HepG2 (cell line): ENCODE results near the gene NRN1L. TPM values are rescaled to one million over a fixed set of nuclear protein-coding genes. Genes with fewer than 3 reads are reported as not detected.
A peak's percentile ranks its signal among the peaks of the same experiment; 100 is the strongest.

Experiments
- BHLHE40 ChIP-seq: IDR thresholded peaks from 2 replicates; pipeline ENCODE4 v1.6.1; 2011; ENCODE audit warnings: low read length, improper control_type of control experiment
- CCDC6 ChIP-seq: sonication (generic); formaldehyde crosslinking; IDR thresholded peaks from 2 replicates; pipeline ENCODE4 v1.8.1; 2022; ENCODE audit warnings: mild to moderate bottlenecking, missing genetic modification reagents, moderate library complexity
- DNMT3B ChIP-seq: conservative IDR thresholded peaks from 2 replicates; pipeline ENCODE4 v1.6.1; 2016; ENCODE audit warnings: missing biosample characterization, control low read depth
- FOSL1 ChIP-seq: sonication (generic); formaldehyde crosslinking; IDR thresholded peaks from 2 replicates; pipeline ENCODE4 v1.9.0; 2021; ENCODE audit warnings: missing genetic modification reagents, borderline replicate concordance
- HDAC6 ChIP-seq: fragments of 200-600 bp; sonication (generic); IDR thresholded peaks from 2 replicates; pipeline ENCODE4 v1.7.0; 2017; ENCODE audit warnings: mild to moderate bottlenecking, antibody characterized with exemption, low read length, low read depth
- MLLT10 ChIP-seq: sonication (generic); formaldehyde crosslinking; IDR thresholded peaks from 2 replicates; pipeline ENCODE4 v1.4.0; 2020; ENCODE audit warnings: missing genetic modification reagents
- NAIF1 ChIP-seq: sonication (generic); formaldehyde crosslinking; IDR thresholded peaks from 2 replicates; pipeline ENCODE4 v1.5.0; 2020; ENCODE audit warnings: mild to moderate bottlenecking, missing genetic modification reagents, borderline replicate concordance
- RFXANK ChIP-seq: IDR thresholded peaks from 2 replicates; pipeline ENCODE4 v1.6.1; 2016
- RORA ChIP-seq: sonication (generic); formaldehyde crosslinking; IDR thresholded peaks from 2 replicates; pipeline ENCODE4 v1.5.0; 2020; ENCODE audit warnings: mild to moderate bottlenecking, missing genetic modification reagents, moderate library complexity
- SP4 ChIP-seq: sonication (generic); formaldehyde crosslinking; IDR thresholded peaks from 2 replicates; pipeline ENCODE4 v1.8.1; 2023; ENCODE audit warnings: mild to moderate bottlenecking, missing genetic modification reagents
- XBP1 ChIP-seq: sonication (generic); formaldehyde crosslinking; IDR thresholded peaks from 2 replicates; pipeline ENCODE4 v1.5.0; 2020; ENCODE audit warnings: missing genetic modification reagents
- ZNF44 ChIP-seq: sonication (generic); formaldehyde crosslinking; IDR thresholded peaks from 2 replicates; pipeline ENCODE4 v1.5.1; 2020; ENCODE audit warnings: mild to moderate bottlenecking, missing genetic modification reagents
- ZNF441 ChIP-seq: sonication (generic); formaldehyde crosslinking; IDR thresholded peaks from 2 replicates; pipeline ENCODE4 v1.7.0; 2021; ENCODE audit warnings: missing genetic modification reagents, borderline replicate concordance
- ZNF660 ChIP-seq: sonication (generic); formaldehyde crosslinking; IDR thresholded peaks from 2 replicates; pipeline ENCODE4 v1.5.1; 2020; ENCODE audit warnings: mild to moderate bottlenecking, low read depth, missing genetic modification reagents, borderline replicate concordance
- ZNF781 ChIP-seq: sonication (generic); formaldehyde crosslinking; IDR thresholded peaks from 2 replicates; pipeline ENCODE4 v1.5.1; 2020; ENCODE audit warnings: borderline replicate concordance, mild to moderate bottlenecking, missing genetic modification reagents; ENCODE audit errors: not compliant biosample characterization
- polyA plus RNA-seq, 8 experiments: library from polyadenylated mRNA; depleted of rRNA in 3 of 8; stranded (reverse) in 7 of 8; unstranded in 1 of 8; fragments of >200 nt; fragmentation: Illumina TruSeq in 4 of 8; extraction: Trizol in 4 of 8; gene quantifications; 2 replicates each; pipeline versions ENCODE4 v1.2.1 to v1.2.3, GENCODE V29; 2011 to 2016; ENCODE audit warnings: low read depth in 4 of 8, missing spikeins in 1 of 8, mixed read lengths in 1 of 8; ENCODE audit not compliant: insufficient read depth in 1 of 8
- total RNA-seq, 5 experiments: library from RNA; depleted of rRNA; stranded (reverse); fragments of >200 nt; fragmentation: Illumina TruSeq; extraction: Trizol; gene quantifications; 2 replicates each; pipeline ENCODE4 v1.2.3, GENCODE V29; 2016; ENCODE audit warnings: low read depth in 1 of 5
- TF ChIP-seq, protein P1 (sequence below): sonication (generic); formaldehyde crosslinking; IDR thresholded peaks from 2 replicates; pipeline ENCODE4 v1.4.0; 2020; ENCODE audit warnings: mild to moderate bottlenecking, low read depth, missing genetic modification reagents
- TF ChIP-seq, protein P2 (sequence below): sonication (generic); formaldehyde crosslinking; IDR thresholded peaks from 2 replicates; pipeline ENCODE4 v1.9.0; 2021; ENCODE audit warnings: missing genetic modification reagents, mild to moderate bottlenecking, borderline replicate concordance
- TF ChIP-seq, protein P3 (sequence below): IDR thresholded peaks from 2 replicates; pipeline ENCODE4 v1.6.1; 2016; ENCODE audit warnings: mild to moderate bottlenecking
- TF ChIP-seq, protein P4 (sequence below): fragments of 450-650 bp; IDR thresholded peaks from 2 replicates; pipeline ENCODE4 v1.6.1; 2017
- TF ChIP-seq, protein P5 (sequence below): sonication (generic); formaldehyde crosslinking; conservative IDR thresholded peaks from 2 replicates; pipeline ENCODE4 v1.8.0; 2022; ENCODE audit warnings: mild to moderate bottlenecking, moderate library complexity, missing genetic modification reagents
- TF ChIP-seq, protein P6 (sequence below): sonication (generic); formaldehyde crosslinking; IDR thresholded peaks from 2 replicates; pipeline ENCODE4 v1.5.0; 2020; ENCODE audit warnings: mild to moderate bottlenecking, missing genetic modification reagents

Gene NRN1L
- total and polyA plus RNA-seq, 2 of the 13 experiments (the other 11 are each of a cell fraction or from before 2014, with no cell fraction given): 0.53 to 1.2 TPM

DNA sequence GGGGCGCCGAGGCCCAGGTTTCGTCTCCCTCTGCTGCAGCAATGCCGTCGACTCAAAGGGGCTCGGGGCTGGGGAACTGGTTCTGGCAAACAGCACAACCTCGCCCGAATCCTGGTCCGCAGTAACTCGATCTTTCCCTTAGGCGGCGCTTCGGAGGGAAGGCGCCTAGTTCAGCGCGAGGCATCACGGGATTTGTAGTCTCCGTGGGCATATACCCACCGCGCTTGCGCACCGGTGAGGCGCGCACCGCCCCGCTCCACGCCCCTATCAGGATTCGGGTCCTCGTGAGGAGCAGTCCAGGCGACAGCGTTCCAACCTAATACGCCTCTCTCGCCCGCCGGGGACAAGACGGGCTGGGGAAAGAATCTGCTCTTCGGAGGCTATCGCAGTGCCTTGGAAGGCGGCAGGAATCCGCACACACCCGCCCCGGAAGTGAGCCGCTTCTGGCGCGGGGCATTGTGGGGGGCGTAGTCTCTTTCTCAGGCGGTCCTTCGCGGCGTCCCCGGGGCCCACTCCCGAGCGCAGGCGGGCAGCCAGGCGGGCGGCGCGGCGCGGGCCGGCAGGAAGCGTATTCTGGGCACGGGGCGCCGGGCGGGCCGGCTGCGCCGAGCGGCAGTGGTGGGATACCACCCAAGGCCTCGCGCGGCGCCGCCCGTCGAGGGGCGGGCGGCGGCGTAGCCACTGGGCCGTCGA, 42.7 kb upstream of the NRN1L start, which contains the start of gene THAP11 (continued):
- TF ChIP-seq, protein P1, sequence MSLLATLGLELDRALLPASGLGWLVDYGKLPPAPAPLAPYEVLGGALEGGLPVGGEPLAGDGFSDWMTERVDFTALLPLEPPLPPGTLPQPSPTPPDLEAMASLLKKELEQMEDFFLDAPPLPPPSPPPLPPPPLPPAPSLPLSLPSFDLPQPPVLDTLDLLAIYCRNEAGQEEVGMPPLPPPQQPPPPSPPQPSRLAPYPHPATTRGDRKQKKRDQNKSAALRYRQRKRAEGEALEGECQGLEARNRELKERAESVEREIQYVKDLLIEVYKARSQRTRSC (CRISPR knock-in tag): no peak
- no peak for TF ChIP-seq ZNF781 (CRISPR knock-in tag)
- no peak for TF ChIP-seq DNMT3B
- TF ChIP-seq, protein P2, sequence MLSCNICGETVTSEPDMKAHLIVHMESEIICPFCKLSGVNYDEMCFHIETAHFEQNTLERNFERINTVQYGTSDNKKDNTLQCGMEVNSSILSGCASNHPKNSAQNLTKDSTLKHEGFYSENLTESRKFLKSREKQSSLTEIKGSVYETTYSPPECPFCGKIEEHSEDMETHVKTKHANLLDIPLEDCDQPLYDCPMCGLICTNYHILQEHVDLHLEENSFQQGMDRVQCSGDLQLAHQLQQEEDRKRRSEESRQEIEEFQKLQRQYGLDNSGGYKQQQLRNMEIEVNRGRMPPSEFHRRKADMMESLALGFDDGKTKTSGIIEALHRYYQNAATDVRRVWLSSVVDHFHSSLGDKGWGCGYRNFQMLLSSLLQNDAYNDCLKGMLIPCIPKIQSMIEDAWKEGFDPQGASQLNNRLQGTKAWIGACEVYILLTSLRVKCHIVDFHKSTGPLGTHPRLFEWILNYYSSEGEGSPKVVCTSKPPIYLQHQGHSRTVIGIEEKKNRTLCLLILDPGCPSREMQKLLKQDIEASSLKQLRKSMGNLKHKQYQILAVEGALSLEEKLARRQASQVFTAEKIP (CRISPR knock-in tag): no peak
- TF ChIP-seq NAIF1 (CRISPR knock-in tag): no peak
- TF ChIP-seq BHLHE40: no peak
- no peak for TF ChIP-seq MLLT10 (CRISPR knock-in tag)
- TF ChIP-seq CCDC6: peak; percentile 61; the same call in 1 of the 2 replicates
- TF ChIP-seq, protein P3, sequence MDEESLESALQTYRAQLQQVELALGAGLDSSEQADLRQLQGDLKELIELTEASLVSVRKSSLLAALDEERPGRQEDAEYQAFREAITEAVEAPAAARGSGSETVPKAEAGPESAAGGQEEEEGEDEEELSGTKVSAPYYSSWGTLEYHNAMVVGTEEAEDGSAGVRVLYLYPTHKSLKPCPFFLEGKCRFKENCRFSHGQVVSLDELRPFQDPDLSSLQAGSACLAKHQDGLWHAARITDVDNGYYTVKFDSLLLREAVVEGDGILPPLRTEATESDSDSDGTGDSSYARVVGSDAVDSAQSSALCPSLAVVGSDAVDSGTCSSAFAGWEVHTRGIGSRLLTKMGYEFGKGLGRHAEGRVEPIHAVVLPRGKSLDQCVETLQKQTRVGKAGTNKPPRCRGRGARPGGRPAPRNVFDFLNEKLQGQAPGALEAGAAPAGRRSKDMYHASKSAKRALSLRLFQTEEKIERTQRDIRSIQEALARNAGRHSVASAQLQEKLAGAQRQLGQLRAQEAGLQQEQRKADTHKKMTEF: peak; percentile 84
- peak; percentile 84; the same call in 1 of the 2 replicates for TF ChIP-seq ZNF44
- TF ChIP-seq RORA (CRISPR knock-in tag): no peak
- peak; percentile 79 for TF ChIP-seq ZNF441 (CRISPR knock-in tag)
- no peak for TF ChIP-seq ZNF660
- TF ChIP-seq, protein P4, sequence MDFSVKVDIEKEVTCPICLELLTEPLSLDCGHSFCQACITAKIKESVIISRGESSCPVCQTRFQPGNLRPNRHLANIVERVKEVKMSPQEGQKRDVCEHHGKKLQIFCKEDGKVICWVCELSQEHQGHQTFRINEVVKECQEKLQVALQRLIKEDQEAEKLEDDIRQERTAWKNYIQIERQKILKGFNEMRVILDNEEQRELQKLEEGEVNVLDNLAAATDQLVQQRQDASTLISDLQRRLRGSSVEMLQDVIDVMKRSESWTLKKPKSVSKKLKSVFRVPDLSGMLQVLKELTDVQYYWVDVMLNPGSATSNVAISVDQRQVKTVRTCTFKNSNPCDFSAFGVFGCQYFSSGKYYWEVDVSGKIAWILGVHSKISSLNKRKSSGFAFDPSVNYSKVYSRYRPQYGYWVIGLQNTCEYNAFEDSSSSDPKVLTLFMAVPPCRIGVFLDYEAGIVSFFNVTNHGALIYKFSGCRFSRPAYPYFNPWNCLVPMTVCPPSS: no peak
- TF ChIP-seq, protein P5, sequence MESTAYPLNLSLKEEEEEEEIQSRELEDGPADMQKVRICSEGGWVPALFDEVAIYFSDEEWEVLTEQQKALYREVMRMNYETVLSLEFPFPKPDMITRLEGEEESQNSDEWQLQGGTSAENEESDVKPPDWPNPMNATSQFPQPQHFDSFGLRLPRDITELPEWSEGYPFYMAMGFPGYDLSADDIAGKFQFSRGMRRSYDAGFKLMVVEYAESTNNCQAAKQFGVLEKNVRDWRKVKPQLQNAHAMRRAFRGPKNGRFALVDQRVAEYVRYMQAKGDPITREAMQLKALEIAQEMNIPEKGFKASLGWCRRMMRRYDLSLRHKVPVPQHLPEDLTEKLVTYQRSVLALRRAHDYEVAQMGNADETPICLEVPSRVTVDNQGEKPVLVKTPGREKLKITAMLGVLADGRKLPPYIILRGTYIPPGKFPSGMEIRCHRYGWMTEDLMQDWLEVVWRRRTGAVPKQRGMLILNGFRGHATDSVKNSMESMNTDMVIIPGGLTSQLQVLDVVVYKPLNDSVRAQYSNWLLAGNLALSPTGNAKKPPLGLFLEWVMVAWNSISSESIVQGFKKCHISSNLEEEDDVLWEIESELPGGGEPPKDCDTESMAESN (CRISPR knock-in tag): peak; percentile 49; the same call in 1 of the 2 replicates
- TF ChIP-seq RFXANK (CRISPR knock-in tag): 0 out of 2 replicates have a peak, but pooled peaks have one; percentile 24
- TF ChIP-seq SP4 (CRISPR knock-in tag): peak; percentile 83; the same call in 1 of the 2 replicates
- TF ChIP-seq XBP1 (CRISPR knock-in tag): no peak
- TF ChIP-seq HDAC6: no peak
- TF ChIP-seq, protein P6, sequence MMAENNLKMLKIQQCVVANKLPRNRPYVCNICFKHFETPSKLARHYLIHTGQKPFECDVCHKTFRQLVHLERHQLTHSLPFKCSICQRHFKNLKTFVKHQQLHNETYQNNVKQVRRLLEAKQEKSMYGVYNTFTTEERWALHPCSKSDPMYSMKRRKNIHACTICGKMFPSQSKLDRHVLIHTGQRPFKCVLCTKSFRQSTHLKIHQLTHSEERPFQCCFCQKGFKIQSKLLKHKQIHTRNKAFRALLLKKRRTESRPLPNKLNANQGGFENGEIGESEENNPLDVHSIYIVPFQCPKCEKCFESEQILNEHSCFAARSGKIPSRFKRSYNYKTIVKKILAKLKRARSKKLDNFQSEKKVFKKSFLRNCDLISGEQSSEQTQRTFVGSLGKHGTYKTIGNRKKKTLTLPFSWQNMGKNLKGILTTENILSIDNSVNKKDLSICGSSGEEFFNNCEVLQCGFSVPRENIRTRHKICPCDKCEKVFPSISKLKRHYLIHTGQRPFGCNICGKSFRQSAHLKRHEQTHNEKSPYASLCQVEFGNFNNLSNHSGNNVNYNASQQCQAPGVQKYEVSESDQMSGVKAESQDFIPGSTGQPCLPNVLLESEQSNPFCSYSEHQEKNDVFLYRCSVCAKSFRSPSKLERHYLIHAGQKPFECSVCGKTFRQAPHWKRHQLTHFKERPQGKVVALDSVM: peak; percentile 67
- TF ChIP-seq FOSL1 (CRISPR knock-in tag): no peak
